Measurements from ENCODE around the gene TMEM98.
"Not testable (repeated sequence)": the region's sequence is repeated elsewhere in the genome, so short reads cannot be mapped to it uniquely, and the experiment has no call there.

TMEM98 gene, protein sequence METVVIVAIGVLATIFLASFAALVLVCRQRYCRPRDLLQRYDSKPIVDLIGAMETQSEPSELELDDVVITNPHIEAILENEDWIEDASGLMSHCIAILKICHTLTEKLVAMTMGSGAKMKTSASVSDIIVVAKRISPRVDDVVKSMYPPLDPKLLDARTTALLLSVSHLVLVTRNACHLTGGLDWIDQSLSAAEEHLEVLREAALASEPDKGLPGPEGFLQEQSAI

DNA sequence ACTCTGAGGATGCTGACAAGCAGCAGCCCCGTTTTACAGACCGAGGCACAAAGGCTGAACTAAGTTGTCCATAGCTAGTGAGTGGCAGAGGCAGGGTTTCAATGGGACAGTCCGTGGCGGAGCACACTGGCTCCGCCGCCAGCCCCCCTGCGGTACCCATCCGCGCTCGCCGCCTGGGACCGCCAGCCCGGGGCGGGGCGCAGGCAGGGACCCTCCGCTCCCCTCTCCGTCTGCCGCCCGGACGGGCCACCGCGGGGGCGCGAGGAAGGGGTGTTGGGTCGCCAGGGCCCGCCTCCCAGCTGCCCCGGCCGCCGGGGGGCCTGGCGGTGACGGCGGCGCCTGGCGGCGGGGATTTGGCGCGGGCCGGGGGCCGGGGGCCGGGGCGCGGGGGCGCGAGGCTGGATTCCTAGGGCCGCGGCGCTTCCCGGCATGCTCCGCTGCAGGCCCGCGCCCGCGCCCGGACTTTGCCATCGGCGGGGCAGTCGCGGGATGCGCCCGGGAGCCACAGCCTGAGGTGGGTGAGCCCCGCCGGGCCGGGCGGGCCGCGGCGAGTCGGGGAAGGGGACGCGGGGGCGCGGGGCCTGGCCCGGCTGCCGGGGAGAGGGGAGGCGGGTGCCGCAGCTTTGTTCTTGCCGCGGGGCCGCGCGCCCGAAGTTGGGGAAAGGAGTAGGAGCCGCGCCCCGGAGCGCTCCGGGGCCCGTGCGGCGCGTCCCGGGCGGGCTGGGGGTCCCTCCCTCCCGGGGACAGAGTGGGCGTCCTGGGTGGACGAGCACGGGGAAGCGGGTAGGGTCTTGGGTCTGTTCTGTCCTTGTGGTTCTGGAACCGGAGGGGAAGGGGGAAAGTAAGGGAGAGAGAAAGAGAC lies at the start of gene TMEM98:
Gene TMEM98 (plus strand): TSS at position 430 of the 862 bp plus-strand sequence. CDS start 3,376 bp downstream, outside the sequence.
- no peak for DNase-seq

DNA sequence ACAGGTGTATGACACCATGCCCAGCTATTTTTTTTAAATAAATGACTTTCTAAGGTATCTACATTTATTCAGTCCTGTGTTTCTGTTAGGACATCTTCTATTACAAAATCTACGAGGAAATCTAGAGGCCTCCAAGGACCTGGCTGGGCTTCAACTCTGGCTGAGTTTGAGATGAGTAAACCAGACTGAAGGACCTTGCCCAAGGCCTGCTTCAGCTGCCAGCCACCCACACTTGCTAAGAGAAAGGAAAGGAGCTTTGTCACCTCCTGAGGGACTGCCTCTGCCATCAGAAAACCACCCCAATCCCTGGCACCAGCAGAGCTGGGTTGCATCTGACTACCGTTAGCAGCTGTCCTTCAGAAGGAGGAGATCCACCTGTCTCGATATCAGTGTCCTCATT lies 49.7 kb upstream of the TMEM98 start:
- no peak for DNase-seq

DNA sequence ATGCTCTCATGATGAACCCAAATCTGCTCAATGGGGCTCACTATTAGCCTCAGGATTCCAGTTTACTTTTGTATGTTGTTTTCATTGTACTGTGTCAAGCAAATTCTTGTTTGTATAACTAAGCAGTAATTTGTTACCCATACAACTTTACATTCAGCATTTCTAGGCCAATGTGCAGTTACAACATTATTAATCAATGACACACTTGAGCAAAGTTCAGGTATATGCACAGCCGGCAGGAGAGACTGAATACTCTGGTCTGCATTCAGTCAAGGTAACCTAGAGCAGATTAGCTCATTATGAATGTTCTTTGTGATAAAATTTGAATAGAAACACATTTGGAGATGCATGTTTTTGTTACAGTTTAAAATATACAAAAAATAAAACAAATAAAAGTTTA lies 48.8 kb upstream of the TMEM98 start:
- DNase-seq, result no peak

DNA sequence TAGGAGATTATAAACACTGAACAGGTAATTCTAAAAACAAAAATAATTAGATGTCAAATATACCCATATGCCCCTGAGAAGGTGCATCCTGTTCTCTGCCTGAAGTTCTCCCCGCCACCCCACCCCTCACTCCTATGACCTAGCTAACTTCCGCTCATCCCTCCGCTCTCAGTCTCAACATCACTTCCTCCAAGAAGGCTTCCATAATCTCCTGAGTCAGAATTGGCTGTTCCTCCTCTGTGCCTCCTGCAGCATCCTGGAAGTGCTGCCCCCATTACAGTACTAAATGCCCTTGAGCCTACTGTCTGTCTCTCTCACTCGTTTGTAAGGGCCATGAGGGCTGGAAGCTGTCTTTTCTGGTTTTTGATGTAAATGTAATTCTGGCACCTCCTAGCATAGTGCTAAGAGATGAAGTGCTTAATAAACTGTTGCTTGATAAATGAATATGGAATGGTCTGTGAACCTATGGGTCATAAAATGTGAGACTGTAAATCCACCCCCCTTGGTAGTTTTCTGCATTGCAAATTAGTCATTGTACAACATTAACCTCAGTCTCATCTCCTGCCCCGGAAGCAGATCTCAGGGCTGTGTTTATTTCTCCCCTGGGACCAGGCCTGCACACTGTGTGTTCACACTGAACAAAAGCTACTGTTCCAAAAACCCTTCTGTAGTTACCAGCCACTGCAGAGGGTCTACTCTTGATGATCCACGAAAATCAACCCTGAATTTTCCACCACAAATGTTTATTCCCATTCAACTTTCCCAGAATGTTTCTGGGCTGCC lies 47.1 kb upstream of the TMEM98 start:
- no peak for DNase-seq

DNA sequence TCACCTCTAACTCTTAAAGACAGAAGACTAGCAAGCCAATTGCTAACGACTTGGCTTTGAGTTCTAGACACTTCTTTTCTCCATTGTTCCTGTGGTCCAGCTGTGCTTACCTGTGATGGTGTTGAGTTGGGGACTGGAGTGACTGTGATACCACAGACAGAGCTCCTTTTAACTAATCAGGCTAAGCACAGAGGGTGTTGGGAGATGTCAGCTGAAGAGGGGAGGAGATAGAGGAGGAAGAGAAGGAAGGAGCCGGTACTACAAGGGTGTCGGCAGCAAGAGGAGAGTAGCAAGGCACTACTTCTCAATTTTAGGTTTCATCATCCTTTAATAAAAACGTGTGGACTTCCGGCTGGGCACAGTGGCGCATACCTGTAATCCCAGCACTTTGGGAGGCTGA lies 45.9 kb upstream of the TMEM98 start:
- DNase-seq, result no peak

DNA sequence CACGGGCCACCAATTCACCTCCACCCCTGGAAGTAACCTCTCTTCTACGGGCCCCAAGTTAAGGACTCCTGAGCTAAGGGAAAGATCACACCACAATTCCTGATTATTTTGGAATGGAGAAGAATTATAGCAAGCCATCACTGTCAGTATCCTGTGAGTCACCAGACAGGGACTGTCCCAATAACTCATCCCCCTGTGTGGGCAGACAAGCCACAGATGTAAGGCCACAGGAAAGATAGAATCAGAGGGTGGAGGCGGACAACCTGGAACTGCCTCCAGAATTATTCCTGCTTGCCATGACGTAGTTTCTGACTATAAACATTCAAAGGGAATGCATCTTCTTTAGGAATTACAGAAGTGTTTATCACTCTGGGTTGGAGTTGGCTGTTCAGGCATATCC lies 45.2 kb upstream of the TMEM98 start:
- peak in 1 of 2 experiments; percentile 3 for DNase-seq

DNA sequence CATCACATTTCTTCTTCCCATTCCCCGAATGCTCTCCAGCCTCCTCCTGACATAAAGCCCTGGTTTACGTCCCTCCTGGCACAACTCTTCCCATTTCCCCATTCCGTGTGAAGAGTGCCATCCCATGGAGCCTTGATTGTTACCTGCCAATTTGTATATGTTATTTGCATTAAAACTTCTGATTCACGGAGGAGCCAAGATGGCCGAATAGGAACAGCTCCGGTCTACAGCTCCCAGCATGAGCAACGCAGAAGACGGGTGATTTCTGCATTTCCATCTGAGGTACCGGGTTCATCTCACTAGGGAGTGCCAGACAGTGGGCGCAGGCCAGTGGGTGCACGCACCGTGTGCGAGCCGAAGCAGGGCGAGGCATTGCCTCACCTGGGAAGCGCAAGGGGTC lies 41.0 kb upstream of the TMEM98 start:
- not testable (repeated sequence) for DNase-seq

DNA sequence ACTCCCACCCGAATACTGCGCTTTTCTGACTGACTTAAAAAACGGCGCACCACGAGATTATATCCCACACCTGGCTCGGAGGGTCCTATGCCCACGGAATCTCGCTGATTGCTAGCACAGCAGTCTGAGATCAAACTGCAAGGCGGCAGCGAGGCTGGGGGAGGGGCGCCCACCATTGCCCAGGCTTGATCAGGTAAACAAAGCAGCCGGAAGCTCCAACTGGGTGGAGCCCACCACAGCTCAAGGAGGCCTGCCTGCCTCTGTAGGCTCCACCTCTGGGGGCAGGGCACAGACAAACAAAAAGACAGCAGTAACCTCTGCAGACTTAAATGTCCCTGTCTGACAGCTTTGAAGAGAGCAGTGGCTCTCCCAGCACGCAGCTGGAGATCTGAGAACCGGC lies 40.5 kb upstream of the TMEM98 start:
- not testable (repeated sequence) for DNase-seq

DNA sequence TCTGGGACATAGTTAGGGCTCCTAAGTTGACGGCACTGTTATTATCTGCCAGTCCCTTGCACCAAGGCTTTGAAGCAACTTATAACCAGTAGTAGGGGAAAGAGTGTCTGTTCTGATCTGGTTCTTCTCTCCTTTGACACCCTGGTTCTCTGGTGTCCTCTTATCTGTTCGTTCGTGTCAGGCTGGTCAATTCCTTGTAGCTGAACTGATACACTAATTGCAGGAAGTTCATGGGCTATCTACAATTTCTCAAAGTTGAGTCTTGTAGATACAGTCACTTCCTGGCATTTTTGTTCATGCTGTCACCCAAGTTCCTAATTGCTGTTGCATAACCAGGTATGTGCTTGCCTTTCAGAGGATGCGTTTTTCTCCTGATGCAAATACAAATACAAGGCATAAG lies 33.7 kb upstream of the TMEM98 start:
- no peak for DNase-seq

DNA sequence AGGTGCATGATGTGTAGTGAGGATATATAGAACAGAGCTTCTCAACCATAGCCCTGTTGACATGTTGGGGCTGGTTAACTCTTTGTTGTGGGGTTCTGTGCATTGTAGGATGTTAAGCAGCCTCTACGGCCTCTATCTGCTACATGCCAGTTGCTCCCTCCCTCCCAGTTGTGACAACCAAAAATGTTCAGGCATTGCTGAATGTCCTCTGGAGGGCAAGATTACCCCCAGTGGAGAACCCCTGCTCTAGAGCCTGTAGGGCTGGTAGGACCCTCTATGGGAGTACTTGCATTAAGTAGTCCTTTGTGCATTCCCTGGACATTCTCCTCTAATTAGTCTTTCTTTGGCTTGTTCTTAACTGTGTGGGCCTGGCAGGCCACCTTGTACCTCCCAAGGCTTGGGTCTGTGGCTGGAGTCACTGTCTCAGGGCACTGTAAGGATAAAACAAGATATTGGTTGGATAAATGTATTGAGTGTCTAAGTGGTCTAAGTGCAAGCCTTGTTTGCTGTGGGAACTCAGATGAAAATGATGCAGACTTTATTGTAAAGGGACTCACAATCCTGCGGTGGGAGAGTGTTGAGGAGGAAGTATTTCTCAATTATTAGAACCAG lies 31.2 kb upstream of the TMEM98 start:
- no peak for DNase-seq

DNA sequence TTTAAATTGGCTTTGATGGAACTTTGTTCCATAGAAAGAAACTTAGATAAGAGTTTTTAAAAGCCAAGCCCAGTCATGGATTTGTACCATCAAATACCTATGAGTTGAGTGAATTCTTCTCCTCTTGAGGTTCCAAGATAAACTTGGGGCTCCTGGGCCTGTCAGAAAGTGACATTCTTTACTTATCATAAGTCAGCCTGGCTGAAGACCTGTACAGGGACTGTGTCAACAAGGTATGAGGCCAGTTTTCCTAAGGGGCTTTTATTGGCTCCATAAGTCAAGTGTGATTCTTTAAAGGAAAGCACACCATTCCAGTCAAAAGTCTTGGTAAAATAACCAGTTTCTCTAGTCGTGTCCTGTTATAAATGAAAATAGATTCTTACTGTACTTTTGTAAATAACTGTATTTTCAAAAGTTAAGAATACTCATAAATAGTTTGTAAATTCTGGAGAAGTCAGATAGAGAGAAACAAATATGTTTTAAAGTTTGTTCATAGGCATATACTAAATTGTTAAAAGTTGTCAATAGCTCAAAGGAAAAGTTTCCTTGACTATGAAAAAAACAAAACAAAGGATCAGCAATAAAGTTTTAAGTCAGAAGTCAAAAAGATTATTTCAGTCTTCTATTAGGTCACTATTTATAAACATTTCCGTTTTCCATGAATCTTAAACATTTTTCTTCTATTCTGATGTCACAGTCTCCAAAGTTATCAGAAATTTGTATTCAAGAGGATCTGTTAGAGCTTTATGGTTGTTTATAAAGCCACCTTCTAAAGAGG lies 28.5 kb upstream of the TMEM98 start:
- no peak for DNase-seq

DNA sequence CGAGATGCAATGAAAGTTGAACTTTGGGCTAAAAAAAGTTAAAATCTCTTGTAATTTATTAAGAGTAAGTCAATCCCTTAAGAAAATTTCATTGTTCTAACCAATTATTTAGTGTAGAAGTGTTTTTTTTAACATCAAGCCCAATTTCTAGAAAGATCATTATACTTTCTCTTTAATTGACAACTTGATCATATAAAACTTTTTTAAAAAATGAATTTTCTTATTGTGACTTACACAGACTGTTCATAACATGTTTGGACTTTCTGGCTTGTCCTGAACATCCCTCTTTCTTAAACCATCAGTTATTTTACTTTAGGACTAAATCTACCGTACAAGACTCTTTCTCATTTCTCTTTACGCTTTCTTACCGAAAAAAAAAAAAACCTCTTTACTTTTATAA lies 26.2 kb upstream of the TMEM98 start:
- no peak for DNase-seq

DNA sequence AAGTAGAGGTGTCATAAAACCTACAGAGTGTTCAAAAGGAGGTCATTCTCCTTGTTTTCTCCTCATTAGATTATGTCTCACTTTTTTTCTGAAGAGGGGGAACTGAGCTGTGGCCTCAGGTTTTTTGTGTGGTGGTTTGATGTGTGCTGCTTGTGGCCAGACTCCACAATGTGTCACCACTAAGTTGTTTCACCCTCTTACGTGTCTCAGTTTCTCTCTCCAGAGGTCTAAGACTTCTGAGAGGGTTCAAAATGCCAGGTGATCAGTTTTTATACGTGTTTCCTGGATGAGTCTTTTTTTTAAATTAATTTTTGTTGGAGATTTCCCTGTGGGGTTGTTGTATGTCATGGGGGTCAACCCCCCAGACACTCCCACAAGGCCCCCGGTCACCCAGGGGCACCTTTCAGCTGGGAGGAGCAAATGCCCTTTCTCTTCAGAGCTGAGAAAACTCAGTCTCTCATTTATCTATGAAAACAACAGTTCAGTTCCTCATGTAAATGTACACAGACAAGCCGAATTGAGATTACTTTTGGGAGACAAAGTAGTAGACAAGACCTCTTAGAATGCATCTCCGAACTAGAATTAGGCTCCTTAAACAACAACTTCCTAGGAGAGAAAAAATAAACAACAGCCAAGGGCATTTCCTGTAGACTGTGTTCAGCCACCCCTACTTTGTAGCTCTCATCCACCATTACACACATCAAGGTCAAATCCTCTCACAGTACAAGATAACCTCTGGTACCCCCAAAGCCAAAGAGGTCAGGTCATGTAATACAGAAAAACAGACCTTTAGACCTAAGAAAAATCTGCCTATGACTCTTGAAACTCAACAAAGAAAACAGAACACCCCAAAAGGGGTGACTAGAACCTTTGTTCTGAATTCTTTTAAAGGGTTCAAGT lies 23.9 kb upstream of the TMEM98 start:
- no peak for DNase-seq

DNA sequence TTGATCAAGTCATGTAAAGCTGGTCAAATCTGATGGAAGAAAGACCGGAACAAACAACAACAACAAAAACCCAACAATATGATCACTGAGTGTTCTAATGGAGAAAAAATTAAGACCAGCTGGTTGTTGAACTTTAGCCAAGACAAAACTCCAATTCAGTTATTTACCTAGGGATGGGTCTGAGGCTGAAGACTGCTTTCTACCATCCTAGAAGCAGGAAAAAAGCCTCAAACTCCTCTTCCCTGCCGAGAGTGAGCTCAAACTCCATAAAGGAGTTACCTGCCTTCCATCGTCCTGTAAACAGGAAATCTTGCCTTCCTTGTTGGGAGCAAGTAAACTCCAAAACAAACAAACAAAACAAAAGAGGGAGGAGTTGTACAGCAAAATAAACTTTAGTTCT lies 23.1 kb upstream of the TMEM98 start:
- DNase-seq, result no peak

DNA sequence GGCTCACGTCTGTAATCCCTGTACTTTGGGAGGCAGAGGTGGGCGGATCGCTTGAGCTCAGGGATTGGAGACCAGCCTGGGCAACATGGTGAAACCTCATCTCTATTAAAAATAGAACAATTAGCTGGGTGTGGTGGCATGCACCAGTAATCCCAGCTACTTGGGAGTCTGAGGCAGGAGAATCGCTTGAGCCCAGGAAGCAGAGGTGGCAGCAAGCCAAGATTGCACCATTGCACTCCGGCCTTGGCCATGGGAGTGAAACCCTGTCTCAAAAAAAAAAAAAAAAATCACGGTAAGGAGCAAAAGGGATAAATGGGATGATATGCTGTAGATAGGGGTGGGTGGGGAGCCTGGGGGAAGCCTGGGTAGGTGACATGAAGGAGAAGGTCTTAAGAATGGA lies 20.4 kb upstream of the TMEM98 start:
- DNase-seq, result no peak

DNA sequence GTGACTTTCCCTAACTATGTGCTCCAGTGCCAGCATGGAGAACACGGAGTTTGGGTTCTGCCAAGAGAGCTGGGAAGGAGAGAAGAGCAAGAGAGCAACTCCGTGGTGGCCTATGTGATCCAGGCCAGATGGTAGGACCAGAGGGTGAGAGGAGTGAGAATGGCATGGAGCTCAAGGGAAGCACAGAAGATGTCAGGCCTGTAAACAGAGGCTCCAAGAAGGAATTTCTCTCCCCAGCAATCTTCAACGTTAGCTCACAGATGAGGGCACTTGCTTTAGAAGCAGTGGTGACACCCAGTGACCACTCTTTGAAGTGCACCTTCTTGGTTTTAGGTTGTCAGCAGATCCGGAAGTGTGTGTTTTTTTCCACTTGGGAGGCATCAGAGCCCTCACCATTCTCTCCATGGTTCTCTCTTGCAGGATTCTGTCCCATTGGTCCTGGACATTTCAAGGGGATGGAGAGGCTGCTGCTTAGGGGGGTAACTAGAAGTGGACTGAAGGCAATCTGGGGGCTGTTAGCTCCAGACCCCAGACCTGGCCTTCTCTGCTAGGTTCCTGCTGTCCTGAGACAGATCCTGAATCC lies 18.1 kb upstream of the TMEM98 start:
- peak; percentile 14 to 34 for DNase-seq

DNA sequence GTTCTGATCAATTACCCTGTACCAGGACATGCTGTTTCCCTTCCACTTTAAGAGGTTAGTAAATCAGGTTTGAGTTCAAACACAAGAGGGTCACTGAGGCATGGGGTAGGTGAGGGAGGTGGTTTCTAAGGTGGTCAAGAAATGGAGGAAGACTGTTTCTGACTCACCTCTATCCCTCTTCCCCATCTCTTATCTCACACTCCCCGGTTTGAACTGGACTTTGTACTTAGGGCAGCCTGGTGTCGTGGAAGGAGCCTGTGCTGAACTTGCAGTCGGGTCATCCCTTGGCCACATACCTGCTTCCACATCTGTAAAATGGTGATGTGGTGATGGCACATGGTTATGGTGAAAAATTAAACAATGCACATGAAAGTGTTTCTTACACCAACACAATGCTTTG lies 17.2 kb upstream of the TMEM98 start:
- no peak for DNase-seq

DNA sequence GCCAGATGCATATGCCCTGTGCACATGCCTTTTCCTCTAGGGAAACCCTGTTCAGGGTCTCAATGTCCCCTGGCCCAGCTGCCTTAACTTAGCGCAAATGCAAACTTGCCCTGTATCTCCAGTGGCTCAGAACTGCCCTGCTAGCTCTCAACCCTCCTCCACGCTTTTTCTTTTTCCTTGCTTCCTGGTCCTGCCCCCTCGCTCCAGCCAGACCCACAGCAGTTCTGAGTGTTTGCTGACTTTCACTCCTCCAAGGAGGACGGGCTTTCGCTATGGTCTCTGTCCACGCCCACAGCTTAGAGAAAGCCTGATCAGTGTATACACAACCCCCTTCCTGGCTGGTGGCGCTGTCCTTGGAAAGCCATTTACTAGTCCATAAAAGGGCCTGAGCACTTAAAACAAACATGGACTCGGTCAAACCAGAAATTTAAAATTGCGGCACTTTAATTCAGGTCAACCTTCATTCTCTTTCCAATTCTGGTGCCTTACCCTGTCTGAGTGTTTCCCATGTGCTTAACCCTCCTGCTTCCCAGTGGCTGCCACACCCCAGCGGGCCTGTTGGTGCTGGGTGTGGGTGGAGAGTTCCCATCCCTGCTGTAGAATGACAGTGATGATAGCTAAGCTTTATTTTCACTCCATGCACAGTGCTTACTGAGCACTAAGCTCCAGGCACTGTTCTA lies 15.6 kb upstream of the TMEM98 start:
- DNase-seq, result no peak

DNA sequence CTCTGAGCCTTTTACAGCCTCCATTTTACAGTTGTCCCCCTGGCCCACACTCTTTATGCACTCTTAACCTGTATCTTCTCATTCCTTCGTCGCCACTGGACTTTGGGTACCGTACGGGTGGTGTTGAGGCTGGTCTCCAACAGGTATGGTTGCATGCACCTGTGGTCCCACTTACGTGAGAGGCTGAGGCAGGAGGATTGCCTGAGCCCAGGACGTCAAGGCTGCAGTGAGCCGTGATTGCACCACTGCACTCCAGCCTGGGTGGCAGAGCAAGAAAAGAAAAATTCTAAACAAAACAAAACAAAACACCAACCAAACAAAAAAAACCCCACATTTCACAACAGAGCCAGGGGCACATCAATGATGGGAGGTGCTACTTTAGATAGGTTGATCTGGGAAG lies 14.4 kb upstream of the TMEM98 start:
- DNase-seq, result no peak

DNA sequence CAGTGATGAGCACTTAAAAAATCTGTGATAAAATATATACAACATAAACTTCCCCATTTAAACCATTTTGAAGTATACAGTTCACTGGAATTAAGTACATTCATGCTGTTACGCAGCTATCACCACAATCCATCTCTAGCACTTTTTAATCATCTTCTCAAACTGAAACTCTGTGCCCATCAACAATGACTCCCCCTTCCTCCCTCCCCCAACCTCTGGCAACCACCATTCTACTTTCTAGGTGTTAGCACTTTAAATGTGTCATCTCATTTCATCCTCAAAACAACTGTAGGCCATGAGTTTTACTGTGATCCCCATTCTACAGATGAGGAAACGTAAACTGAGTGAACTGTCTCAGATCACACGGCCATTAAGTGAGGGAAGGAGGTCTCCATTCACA lies 13.8 kb upstream of the TMEM98 start:
- DNase-seq, result no peak

Measured in activated CD4-positive, alpha-beta T cell treated with anti-CD3 and anti-CD28 coated beads, Interleukin-2, amount 50 U/mL, for 4 hours (primary cell).